ENCODE data around the gene ATP10A. TPM values are rescaled to one million over a fixed set of nuclear protein-coding genes. Genes with fewer than 3 reads are reported as not detected.

ATP10A gene
- total RNA-seq, 1 experiment from 2014 or later: 2.1 TPM

DNA sequence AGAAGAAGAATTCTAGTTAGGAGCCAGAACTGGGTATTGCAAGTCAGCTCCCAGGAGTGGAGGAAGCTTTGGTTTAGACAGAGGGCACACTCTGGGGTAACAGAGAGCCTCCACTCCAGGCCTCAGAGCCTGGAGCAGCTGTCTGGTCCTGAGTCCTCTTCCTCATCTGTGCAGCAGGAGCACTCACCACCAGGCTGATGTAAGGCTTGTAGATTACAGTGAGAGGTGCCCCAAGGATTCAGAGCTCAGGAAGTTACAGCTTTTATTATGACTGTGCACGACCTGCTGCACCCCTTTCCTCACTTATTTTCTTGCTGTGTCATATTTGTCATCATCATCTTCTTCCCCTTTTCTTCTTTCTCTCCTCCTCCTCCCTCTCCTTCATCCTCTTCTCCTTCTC is 210.4 kb downstream of the ATP10A start:
- POLR2A ChIA-PET: no interaction called here
- Mint-ChIP-seq H3K36me3 (peaks cover 3% of the 10 kb centered on the region), H3K27me3 (ENCODE audit: low read depth) (peaks cover 78% of the 10 kb centered on the region), H3K4me3 (no peak overlapping the region), H3K27ac (no peak overlapping the region), H3K4me1 (peaks cover 34% of the 10 kb centered on the region), H3K9me3 (peaks cover 5% of the 10 kb centered on the region)
- no peak for ATAC-seq
- TF ChIP-seq RELA (CRISPR knock-in tag; IDR thresholded peaks at IDR 0.05; ENCODE audit: borderline replicate concordance): no peak
- TF ChIP-seq ZBTB21 (CRISPR knock-in tag; IDR thresholded peaks at IDR 0.05; ENCODE audit: borderline replicate concordance): no peak
- no peak for TF ChIP-seq ZNF396 (CRISPR knock-in tag; IDR thresholded peaks at IDR 0.05; ENCODE audit: borderline replicate concordance)
- TF ChIP-seq, protein P1, sequence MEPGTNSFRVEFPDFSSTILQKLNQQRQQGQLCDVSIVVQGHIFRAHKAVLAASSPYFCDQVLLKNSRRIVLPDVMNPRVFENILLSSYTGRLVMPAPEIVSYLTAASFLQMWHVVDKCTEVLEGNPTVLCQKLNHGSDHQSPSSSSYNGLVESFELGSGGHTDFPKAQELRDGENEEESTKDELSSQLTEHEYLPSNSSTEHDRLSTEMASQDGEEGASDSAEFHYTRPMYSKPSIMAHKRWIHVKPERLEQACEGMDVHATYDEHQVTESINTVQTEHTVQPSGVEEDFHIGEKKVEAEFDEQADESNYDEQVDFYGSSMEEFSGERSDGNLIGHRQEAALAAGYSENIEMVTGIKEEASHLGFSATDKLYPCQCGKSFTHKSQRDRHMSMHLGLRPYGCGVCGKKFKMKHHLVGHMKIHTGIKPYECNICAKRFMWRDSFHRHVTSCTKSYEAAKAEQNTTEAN (CRISPR knock-in tag; IDR thresholded peaks at IDR 0.05): no peak
- no peak for TF ChIP-seq ZNF138 (CRISPR knock-in tag; conservative IDR thresholded peaks at IDR 0.05)
- TF ChIP-seq, protein P2, sequence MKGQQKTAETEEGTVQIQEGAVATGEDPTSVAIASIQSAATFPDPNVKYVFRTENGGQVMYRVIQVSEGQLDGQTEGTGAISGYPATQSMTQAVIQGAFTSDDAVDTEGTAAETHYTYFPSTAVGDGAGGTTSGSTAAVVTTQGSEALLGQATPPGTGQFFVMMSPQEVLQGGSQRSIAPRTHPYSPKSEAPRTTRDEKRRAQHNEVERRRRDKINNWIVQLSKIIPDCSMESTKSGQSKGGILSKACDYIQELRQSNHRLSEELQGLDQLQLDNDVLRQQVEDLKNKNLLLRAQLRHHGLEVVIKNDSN (CRISPR knock-in tag; IDR thresholded peaks at IDR 0.05): no peak
- TF ChIP-seq JUN (CRISPR knock-in tag; IDR thresholded peaks at IDR 0.05): no peak
- TF ChIP-seq, protein P3, sequence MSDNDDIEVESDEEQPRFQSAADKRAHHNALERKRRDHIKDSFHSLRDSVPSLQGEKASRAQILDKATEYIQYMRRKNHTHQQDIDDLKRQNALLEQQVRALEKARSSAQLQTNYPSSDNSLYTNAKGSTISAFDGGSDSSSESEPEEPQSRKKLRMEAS (CRISPR knock-in tag; IDR thresholded peaks at IDR 0.05): no peak
- TF ChIP-seq, protein P4, sequence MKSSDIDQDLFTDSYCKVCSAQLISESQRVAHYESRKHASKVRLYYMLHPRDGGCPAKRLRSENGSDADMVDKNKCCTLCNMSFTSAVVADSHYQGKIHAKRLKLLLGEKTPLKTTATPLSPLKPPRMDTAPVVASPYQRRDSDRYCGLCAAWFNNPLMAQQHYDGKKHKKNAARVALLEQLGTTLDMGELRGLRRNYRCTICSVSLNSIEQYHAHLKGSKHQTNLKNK (CRISPR knock-in tag; IDR thresholded peaks at IDR 0.05): no peak
- TF ChIP-seq, protein P5, sequence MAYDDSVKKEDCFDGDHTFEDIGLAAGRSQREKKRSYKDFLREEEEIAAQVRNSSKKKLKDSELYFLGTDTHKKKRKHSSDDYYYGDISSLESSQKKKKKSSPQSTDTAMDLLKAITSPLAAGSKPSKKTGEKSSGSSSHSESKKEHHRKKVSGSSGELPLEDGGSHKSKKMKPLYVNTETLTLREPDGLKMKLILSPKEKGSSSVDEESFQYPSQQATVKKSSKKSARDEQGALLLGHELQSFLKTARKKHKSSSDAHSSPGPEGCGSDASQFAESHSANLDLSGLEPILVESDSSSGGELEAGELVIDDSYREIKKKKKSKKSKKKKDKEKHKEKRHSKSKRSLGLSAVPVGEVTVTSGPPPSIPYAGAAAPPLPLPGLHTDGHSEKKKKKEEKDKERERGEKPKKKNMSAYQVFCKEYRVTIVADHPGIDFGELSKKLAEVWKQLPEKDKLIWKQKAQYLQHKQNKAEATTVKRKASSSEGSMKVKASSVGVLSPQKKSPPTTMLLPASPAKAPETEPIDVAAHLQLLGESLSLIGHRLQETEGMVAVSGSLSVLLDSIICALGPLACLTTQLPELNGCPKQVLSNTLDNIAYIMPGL (CRISPR knock-in tag; IDR thresholded peaks at IDR 0.05): no peak
- no peak for TF ChIP-seq TP53 (CRISPR knock-in tag; IDR thresholded peaks at IDR 0.05)
- TF ChIP-seq CREM (CRISPR knock-in tag; IDR thresholded peaks at IDR 0.05): no peak
- TF ChIP-seq ESRRA (CRISPR knock-in tag; IDR thresholded peaks at IDR 0.05; ENCODE audit: borderline replicate concordance): no peak
- TF ChIP-seq ZNF317 (CRISPR knock-in tag; IDR thresholded peaks at IDR 0.05; ENCODE audit: borderline replicate concordance, low read depth): no peak
- TF ChIP-seq, protein P6, sequence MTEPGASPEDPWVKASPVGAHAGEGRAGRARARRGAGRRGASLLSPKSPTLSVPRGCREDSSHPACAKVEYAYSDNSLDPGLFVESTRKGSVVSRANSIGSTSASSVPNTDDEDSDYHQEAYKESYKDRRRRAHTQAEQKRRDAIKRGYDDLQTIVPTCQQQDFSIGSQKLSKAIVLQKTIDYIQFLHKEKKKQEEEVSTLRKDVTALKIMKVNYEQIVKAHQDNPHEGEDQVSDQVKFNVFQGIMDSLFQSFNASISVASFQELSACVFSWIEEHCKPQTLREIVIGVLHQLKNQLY (CRISPR knock-in tag; IDR thresholded peaks at IDR 0.05): no peak
- no peak for TF ChIP-seq RORB (CRISPR knock-in tag; IDR thresholded peaks at IDR 0.05)
- no peak for TF ChIP-seq SOX15 (CRISPR knock-in tag; IDR thresholded peaks at IDR 0.05)
- TF ChIP-seq JAZF1 (CRISPR knock-in tag; IDR thresholded peaks at IDR 0.05): no peak
- DNase-seq (ENCODE audit: low spot score): no peak
- CTCF ChIA-PET: interaction anchor here (1.0 kb wide), 1 partner anchor 127 kb away, joined by 3 read pairs; no protein-coding TSS in a partner anchor

DNA sequence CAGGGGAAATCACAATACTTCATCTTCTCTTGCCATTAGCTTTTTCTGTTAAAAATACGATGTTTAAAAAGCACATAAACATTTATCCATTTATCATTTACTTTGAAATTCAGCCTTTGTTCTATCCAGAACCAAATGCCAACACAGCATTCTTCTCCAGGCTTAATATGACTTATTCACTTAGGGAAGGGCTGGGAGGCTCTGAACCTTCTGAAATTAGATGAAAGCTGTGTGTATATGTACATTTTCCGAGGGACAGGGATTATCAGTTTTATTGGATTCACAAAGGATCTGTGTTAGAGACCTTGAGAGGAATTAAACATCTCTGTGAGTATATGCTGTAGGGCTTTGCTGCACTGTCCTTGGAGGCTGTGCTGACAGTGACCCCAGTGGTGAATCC is 213.7 kb downstream of the ATP10A start:
- Mint-ChIP-seq H3K4me3 (no peak overlapping the region), H3K4me1 (peaks cover 11% of the 10 kb centered on the region), H3K9me3 (no peaks in the 10 kb centered on the region), H3K36me3 (no peaks in the 10 kb centered on the region), H3K27ac (no peak overlapping the region), H3K27me3 (ENCODE audit: low read depth) (peaks cover 86% of the 10 kb centered on the region)
- DNase-seq (ENCODE audit: low spot score) (no peak), ATAC-seq (no peak)
- POLR2A ChIA-PET: no interaction called here
- CTCF ChIA-PET: no interaction called here
- TF ChIP-seq, protein P7, sequence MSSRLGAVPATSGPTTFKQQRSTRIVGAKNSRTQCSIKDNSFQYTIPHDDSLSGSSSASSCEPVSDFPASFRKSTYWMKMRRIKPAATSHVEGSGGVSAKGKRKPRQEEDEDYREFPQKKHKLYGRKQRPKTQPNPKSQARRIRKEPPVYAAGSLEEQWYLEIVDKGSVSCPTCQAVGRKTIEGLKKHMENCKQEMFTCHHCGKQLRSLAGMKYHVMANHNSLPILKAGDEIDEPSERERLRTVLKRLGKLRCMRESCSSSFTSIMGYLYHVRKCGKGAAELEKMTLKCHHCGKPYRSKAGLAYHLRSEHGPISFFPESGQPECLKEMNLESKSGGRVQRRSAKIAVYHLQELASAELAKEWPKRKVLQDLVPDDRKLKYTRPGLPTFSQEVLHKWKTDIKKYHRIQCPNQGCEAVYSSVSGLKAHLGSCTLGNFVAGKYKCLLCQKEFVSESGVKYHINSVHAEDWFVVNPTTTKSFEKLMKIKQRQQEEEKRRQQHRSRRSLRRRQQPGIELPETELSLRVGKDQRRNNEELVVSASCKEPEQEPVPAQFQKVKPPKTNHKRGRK (CRISPR knock-in tag; IDR thresholded peaks at IDR 0.05; ENCODE audit: borderline replicate concordance): no peak
- TF ChIP-seq, protein P1 (CRISPR knock-in tag; IDR thresholded peaks at IDR 0.05): no peak
- TF ChIP-seq, protein P8, sequence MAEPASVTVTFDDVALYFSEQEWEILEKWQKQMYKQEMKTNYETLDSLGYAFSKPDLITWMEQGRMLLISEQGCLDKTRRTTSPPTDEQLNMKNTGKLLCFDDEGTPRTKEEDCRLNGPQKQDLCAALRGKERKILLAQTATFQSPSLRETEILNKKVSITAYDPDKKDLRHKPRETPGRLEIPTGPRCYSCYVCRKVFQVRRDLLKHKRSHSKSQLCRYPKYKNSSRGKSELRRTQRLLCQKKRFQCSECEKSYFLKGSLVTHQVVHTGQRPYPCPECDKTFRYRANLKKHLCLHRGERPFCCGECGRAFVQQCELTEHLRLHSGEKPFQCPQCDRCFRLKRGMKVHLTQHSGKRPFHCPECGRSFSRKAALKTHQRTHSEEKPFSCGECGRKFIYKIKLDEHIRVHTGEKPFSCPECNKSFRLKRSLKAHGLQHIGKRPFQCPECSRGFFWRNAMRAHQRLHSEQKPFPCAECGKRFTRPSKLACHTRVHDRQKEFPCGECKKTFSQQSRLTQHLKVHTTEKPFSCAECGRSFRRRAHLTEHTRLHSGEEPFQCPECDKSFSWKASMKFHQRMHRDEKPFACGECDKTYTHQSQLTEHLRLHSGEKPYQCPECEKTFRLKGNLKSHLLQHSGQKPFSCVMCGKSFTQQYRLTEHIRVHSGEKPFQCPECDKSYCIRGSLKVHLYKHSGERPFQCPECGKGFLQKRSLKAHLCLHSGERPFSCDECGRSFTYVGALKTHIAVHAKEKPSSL (CRISPR knock-in tag; conservative IDR thresholded peaks at IDR 0.05): no peak
- TF ChIP-seq ETV6 (CRISPR knock-in tag; IDR thresholded peaks at IDR 0.05): no peak
- TF ChIP-seq PRRX2 (CRISPR knock-in tag; IDR thresholded peaks at IDR 0.05): no peak
- TF ChIP-seq, protein P2 (CRISPR knock-in tag; IDR thresholded peaks at IDR 0.05): no peak
- TF ChIP-seq FOXP1 (CRISPR knock-in tag; IDR thresholded peaks at IDR 0.05; ENCODE audit: borderline replicate concordance): no peak
- TF ChIP-seq TEAD4 (CRISPR knock-in tag; IDR thresholded peaks at IDR 0.05): no peak

Measured in WTC11 (cell line).